Neutrophil (primary cell): ENCODE data around the gene ISM1.

Experiments
- H3K27ac ChIP-seq: fragments of 200-600 bp; sonication (generic); 2 replicates; pipeline ENCODE4 v1.5.1; 2016; ENCODE audit warnings: mild to moderate bottlenecking, moderate library complexity
- H3K27me3 ChIP-seq: fragments of 200-600 bp; sonication (generic); 2 replicates; pipeline ENCODE4 v1.6.0; 2016; ENCODE audit warnings: mild to moderate bottlenecking
- H3K36me3 ChIP-seq: fragments of 200-600 bp; sonication (generic); 2 replicates; pipeline ENCODE4 v1.5.1; 2017
- H3K4me1 ChIP-seq, 2 experiments: fragments of 200-600 bp in 1 of 2; sonication (generic) in 1 of 2; 1 replicate in 1 of 2; 2 replicates in 1 of 2; pipeline versions ENCODE4 v1.5.1 to v1.6.1; 2013 to 2016; ENCODE audit warnings: low read depth in 1 of 2, low read length in 1 of 2, mild to moderate bottlenecking in 1 of 2, moderate library complexity in 1 of 2; ENCODE audit not compliant: control insufficient read depth in 1 of 2, insufficient read depth in 1 of 2
- H3K4me3 ChIP-seq, 2 experiments: fragments of 200-600 bp in 1 of 2; sonication (generic) in 1 of 2; 1 replicate in 1 of 2; 2 replicates in 1 of 2; pipeline ENCODE4 v1.5.1; 2013 to 2016; ENCODE audit warnings: low read depth in 1 of 2, low read length in 1 of 2, mild to moderate bottlenecking in 1 of 2, moderate library complexity in 1 of 2
- H3K9me3 ChIP-seq: fragments of 200-600 bp; sonication (generic); 2 replicates; pipeline ENCODE4 v1.5.1; 2016
- CTCF ChIP-seq: fragments of 200-600 bp; sonication (generic); IDR thresholded peaks from 2 replicates; pipeline ENCODE4 v1.5.1; 2016; ENCODE audit warnings: antibody characterized with exemption

Gene ISM1

GRCh38 chr20:13213335-13213734, 7.7 kb upstream of the ISM1 start:
- Histone ChIP-seq H3K4me3 (no peak overlapping the region), H3K36me3 (no peaks in the 10 kb centered on the region), H3K27me3 (peaks cover 54% of the 10 kb centered on the region), H3K4me1 (no peaks in the 10 kb centered on the region), H3K27ac (no peak overlapping the region), H3K9me3 (no peaks in the 10 kb centered on the region)
- TF ChIP-seq CTCF = no peak

GRCh38 chr20:13216533-13216932, 4.5 kb upstream of the ISM1 start:
- peaks cover 85% of the 10 kb centered on the region for H3K27me3 ChIP-seq
- no peak for TF ChIP-seq CTCF
- no peaks in the 10 kb centered on the region for H3K9me3 ChIP-seq
- H3K4me3 ChIP-seq = no peak overlapping the region
- H3K27ac ChIP-seq = no peak overlapping the region
- no peaks in the 10 kb centered on the region for H3K4me1 ChIP-seq
- H3K36me3 ChIP-seq = no peaks in the 10 kb centered on the region

- Histone ChIP-seq H3K27ac (no peak overlapping the region), H3K27me3 (peaks cover 99% of the 10 kb centered on the region), H3K4me1 (no peaks in the 10 kb centered on the region), H3K9me3 (no peaks in the 10 kb centered on the region), H3K4me3 (no peak overlapping the region), H3K36me3 (no peaks in the 10 kb centered on the region)
- TF ChIP-seq CTCF = no peak
Measured at GRCh38 chr20:13219327-13220193, 1.5 kb upstream of the ISM1 start.

GRCh38 chr20:13220194-13220903, 725 bp upstream of the ISM1 start:
- Histone ChIP-seq H3K4me1 (no peaks in the 10 kb centered on the region), H3K36me3 (no peaks in the 10 kb centered on the region), H3K4me3 (no peak overlapping the region), H3K9me3 (no peaks in the 10 kb centered on the region), H3K27me3 (peaks cover 97% of the 10 kb centered on the region), H3K27ac (no peak overlapping the region)
- TF ChIP-seq CTCF = no peak

GRCh38 chr20:13221313-13221672, 219 bp downstream of the ISM1 start:
- Histone ChIP-seq H3K4me1 (no peaks in the 10 kb centered on the region), H3K27ac (no peak overlapping the region), H3K4me3 (no peak overlapping the region), H3K9me3 (no peaks in the 10 kb centered on the region), H3K27me3 (peaks cover 96% of the 10 kb centered on the region), H3K36me3 (no peaks in the 10 kb centered on the region)
- no peak for TF ChIP-seq CTCF
